Measurements from ENCODE around the gene SUCLG2. TPM values are rescaled to one million over a fixed set of nuclear protein-coding genes. Genes with fewer than 3 reads are reported as not detected.
A peak's percentile ranks its signal among the peaks of the same experiment; 100 is the strongest.

The SUCLG2 gene
- total and polyA plus RNA-seq, 12 donors, result 28.3 to 122 (median 97.4) TPM

GRCh38 chr3:67637255-67637900 is 17.0 kb downstream of the SUCLG2 start:
- H3K27me3 ChIP-seq, result no peaks in the 10 kb centered on the region
- peaks cover 0 to 24% (median 8%) of the 10 kb centered on the region in 9 donors for H3K4me1 ChIP-seq
- no peak overlapping the region for H3K27ac ChIP-seq
- H3K36me3 ChIP-seq, result peaks cover 0 to 16% (median 0%) of the 10 kb centered on the region in 9 donors
- intact Hi-C loops (cut with DNase I), result no loop called here
- no peak for TF ChIP-seq CTCF (IDR thresholded peaks at IDR 0.05)
- H3K9me3 ChIP-seq, result no peaks in the 10 kb centered on the region
- H3K4me3 ChIP-seq, result no peak overlapping the region
- 89 to 91% methylated on average over 4 of the region's 4 CpGs for WGBS, 2 donors
- ATAC-seq (no peak), DNase-seq (no peak)

- ATAC-seq (peak in 1 of 8 donors; percentile 41), DNase-seq (no peak)
- H3K36me3 ChIP-seq, result peaks cover 0 to 18% (median 0%) of the 10 kb centered on the region in 9 donors
- WGBS, 2 donors, result 79% methylated on average over 2 of the region's 2 CpGs
- no peak overlapping the region for H3K27ac ChIP-seq
- no peaks in the 10 kb centered on the region for H3K9me3 ChIP-seq
- peaks cover 0 to 16% (median 8%) of the 10 kb centered on the region in 9 donors for H3K4me1 ChIP-seq
- H3K4me3 ChIP-seq, result no peak overlapping the region
- intact Hi-C loops (cut with DNase I), result no loop called here
- H3K27me3 ChIP-seq, result no peaks in the 10 kb centered on the region
- TF ChIP-seq CTCF (IDR thresholded peaks at IDR 0.05), result no peak
Observed at GRCh38 chr3:67635806-67636205, 18.6 kb downstream of the SUCLG2 start.

GRCh38 chr3:67635257-67635656 is 19.2 kb downstream of the SUCLG2 start:
- ATAC-seq, result no peak
- intact Hi-C loops (cut with DNase I), result no loop called here
- no peaks in the 10 kb centered on the region for H3K9me3 ChIP-seq
- no peaks in the 10 kb centered on the region for H3K27me3 ChIP-seq
- H3K4me3 ChIP-seq, result no peak overlapping the region
- no peak for TF ChIP-seq CTCF (IDR thresholded peaks at IDR 0.05)
- no peak overlapping the region for H3K27ac ChIP-seq
- peaks cover 0 to 16% (median 8%) of the 10 kb centered on the region in 9 donors for H3K4me1 ChIP-seq
- no peak for DNase-seq
- H3K36me3 ChIP-seq, result peaks cover 0 to 18% (median 0%) of the 10 kb centered on the region in 9 donors

- TF ChIP-seq CTCF (IDR thresholded peaks at IDR 0.05), result no peak
- DNase-seq, result no peak
- Histone ChIP-seq H3K36me3 (peaks cover 0 to 7% (median 0%) of the 10 kb centered on the region in 9 donors), H3K9me3 (no peaks in the 10 kb centered on the region), H3K27ac (no peak overlapping the region), H3K4me3 (no peak overlapping the region), H3K4me1 (peaks cover 0 to 15% (median 6%) of the 10 kb centered on the region in 9 donors), H3K27me3 (no peaks in the 10 kb centered on the region)
- ATAC-seq, result no peak
- intact Hi-C loops (cut with DNase I), result no loop called here
- 74 to 85% methylated on average over 6 of the region's 6 CpGs for WGBS, 2 donors
Observed at GRCh38 chr3:67630666-67631362, 23.6 kb downstream of the SUCLG2 start.
